Suprapubic skin (tissue), 4 donors: ENCODE measurements around the gene TMEM187.

Experiments used
- EP300 ChIP-seq: sonication (generic); formaldehyde crosslinking; IDR thresholded peaks from one replicate; pipeline ENCODE4 v1.6.1; 2017; ENCODE audit warnings: antibody characterized with exemption
- POLR2AphosphoS5 ChIP-seq, 3 donors: sonication (generic); formaldehyde crosslinking; IDR thresholded peaks; one replicate each; pipeline ENCODE4 v1.6.1; 2017; ENCODE audit warnings: antibody characterized with exemption in 3 of 3

DNA sequence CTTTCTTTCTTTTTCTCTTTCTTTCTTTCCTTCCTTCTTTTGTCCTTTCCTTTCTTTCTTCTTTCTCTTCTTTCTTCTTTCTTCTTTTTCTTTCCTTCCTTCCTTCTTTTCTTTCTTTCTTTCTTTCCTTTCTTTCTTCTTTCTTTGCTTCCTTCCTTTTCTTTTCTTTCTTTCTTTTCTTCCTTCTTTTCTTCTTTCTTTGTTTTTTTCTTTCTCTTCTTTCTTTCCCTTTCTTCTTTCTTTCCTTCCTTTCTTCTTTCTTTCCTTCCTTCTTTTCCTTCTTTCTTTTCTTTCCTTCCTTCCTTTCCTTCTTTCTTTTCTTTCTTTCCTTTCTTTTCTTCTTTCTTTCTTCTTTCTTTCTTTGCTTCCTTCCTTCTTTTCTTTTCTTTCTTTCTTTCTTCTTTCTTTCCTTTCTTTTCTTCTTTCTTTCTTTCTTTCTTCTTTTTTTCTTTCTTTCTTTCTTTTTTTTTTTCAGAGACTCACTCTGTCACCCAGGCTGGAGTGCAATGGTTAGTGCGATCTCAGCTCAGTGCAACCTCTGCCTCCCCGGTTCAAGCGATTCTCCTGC, 18.5 kb downstream of the TMEM187 start:
- no peak for TF ChIP-seq EP300
- no peak for TF ChIP-seq POLR2AphosphoS5 (IDR thresholded peaks at IDR 0.05)
